Stomach (tissue), 4 donors: Measurements from ENCODE around the gene ZC3H12D.

Source experiments
- EP300 ChIP-seq: sonication (generic); formaldehyde crosslinking; IDR thresholded peaks from one replicate; pipeline ENCODE4 v1.6.1; 2017; ENCODE audit warnings: antibody characterized with exemption
- TF ChIP-seq, protein P1 (sequence below), 7 experiments: fragments of 450-650 bp in 4 of 7; fragments of 200-600 bp in 3 of 7; sonication (generic) in 3 of 7; IDR thresholded peaks; one replicate each; pipeline ENCODE4 v1.5.1; 2016 to 2019; ENCODE audit warnings: antibody characterized with exemption in 7 of 7, control low read depth in 2 of 7, mild to moderate bottlenecking in 1 of 7

DNA sequence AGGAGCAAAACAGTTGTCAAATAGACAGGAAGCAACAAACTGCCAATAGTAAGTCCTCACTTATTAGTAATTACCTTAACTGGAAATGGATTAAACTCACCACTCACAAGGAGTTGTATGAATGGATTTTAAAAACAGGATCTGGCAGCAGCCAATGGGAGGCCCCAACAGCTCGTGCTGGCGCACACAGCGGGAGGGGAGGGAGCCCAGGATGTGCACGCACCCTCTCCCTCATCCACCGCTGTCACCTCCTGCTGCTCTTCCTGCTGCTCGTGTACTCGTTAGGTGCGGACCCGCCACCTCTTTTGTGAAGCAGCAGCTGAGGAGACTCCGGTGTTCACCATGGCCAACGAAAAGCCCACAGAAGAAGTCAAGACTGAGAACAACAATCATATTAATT is 84.8 kb downstream of the ZC3H12D start, which contains the start of gene SUMO4:
- TF ChIP-seq, protein P1, sequence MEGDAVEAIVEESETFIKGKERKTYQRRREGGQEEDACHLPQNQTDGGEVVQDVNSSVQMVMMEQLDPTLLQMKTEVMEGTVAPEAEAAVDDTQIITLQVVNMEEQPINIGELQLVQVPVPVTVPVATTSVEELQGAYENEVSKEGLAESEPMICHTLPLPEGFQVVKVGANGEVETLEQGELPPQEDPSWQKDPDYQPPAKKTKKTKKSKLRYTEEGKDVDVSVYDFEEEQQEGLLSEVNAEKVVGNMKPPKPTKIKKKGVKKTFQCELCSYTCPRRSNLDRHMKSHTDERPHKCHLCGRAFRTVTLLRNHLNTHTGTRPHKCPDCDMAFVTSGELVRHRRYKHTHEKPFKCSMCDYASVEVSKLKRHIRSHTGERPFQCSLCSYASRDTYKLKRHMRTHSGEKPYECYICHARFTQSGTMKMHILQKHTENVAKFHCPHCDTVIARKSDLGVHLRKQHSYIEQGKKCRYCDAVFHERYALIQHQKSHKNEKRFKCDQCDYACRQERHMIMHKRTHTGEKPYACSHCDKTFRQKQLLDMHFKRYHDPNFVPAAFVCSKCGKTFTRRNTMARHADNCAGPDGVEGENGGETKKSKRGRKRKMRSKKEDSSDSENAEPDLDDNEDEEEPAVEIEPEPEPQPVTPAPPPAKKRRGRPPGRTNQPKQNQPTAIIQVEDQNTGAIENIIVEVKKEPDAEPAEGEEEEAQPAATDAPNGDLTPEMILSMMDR (IDR thresholded peaks at IDR 0.05), result no peak
- no peak for TF ChIP-seq EP300
